Activated CD4-positive, alpha-beta T cell treated with anti-CD3 and anti-CD28 coated beads, Interleukin-2, amount 50 U/mL, for 24 hours (primary cell): Measurements from ENCODE around the gene JARID2.

Experiments used
- DNase-seq, 2 donors: peaks; one replicate each; pipeline ENCODE4 v3.0.0-alpha.2; 2020; ENCODE audit warnings: low read depth in 1 of 2, low spot score in 1 of 2

The JARID2 gene

DNA sequence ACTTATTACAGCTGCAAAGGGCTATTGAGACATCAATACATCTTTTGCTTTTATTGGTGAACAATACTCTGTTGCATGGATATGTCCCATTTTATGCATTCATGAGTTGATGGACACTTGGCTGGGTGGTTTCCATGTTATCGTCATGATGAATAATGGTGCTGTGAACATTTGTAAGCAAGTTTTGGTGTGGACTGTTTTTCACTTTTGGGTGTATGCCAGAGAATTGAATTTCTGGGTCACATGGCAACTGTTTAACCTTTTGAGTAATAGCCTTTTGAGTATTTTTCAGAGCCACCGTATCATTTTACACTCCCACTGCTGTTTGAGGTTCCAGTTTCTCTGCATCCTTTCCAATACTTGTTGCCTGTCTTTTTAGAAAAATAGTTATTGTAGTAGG lies 107.0 kb downstream of the JARID2 start:
- DNase-seq, result no peak

DNA sequence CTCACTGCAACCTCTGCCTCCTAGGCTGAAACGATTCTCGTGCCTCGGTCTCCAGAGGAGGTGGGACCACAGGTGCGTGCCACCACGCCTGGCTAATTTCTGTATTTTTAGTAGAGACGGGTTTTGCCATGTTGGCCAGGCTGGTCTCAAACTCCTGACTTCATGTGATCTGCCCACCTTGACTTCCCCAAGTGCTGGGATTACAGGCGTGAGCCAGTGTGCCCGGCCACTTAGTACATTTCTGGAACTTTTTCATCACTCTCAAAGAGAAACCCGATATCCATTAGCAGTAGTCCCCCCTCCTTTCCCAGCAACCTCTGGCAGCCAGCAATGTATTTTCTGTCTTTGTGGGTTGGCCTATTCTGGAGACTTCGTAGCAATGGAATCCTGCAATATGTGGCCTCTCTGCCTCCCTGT lies 109.8 kb downstream of the JARID2 start:
- no peak for DNase-seq

DNA sequence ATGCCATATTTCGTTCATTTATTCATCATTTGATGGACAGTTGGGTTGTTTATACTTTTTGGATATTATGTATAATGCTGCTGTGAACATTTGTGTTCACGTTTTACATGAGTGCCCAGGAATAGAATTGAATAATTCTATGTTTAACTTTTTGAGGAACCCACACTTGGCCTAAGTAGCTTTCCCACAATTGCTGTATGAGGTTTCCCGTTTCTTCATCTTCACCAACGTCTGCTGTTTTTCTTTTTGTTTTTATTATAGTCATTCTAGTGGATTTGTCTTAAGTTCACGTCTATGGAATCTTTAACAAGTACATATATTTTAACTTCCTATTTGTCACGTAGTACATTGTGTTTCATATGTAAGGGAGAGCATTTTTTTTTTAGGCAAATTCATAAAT lies 110.3 kb downstream of the JARID2 start:
- DNase-seq, result no peak

DNA sequence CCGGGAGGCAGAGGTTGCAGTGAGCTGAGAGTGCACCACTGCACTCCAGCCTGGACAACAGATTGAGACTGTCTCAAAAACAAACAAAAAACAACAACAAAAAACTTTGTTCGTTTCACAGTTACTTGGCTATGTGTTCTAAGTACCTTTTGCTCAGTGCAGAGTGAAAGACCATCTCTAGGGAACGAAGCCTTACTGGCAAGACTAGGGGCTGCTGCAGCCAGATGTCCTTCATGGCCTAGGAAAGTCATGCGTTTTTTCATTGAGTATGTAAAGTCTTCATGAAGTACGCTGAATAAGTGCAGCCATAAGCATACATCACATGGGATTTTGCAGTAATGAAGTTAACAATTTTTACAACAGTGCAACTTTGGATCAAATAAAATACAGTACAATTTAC lies 111.1 kb downstream of the JARID2 start:
- no peak for DNase-seq

DNA sequence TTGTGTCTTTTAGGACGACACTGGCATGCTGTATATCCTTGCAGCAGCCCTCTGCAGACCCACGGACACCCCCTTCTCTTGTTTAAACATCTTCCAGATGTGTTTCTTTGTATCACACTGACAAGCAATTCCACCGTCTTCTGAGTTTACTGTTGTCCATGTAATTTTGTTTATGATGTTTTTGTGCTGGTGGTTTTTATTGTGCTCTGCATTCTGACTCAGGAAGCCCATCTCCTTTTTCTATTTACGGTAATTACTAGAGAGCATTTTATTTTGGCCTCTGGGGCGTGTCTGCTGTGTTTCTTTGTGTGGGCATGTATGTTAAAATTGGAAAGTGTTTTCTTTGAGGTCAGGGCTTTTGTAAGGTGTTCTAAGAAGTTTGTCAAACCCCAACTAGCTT lies 111.9 kb downstream of the JARID2 start:
- DNase-seq, result no peak

DNA sequence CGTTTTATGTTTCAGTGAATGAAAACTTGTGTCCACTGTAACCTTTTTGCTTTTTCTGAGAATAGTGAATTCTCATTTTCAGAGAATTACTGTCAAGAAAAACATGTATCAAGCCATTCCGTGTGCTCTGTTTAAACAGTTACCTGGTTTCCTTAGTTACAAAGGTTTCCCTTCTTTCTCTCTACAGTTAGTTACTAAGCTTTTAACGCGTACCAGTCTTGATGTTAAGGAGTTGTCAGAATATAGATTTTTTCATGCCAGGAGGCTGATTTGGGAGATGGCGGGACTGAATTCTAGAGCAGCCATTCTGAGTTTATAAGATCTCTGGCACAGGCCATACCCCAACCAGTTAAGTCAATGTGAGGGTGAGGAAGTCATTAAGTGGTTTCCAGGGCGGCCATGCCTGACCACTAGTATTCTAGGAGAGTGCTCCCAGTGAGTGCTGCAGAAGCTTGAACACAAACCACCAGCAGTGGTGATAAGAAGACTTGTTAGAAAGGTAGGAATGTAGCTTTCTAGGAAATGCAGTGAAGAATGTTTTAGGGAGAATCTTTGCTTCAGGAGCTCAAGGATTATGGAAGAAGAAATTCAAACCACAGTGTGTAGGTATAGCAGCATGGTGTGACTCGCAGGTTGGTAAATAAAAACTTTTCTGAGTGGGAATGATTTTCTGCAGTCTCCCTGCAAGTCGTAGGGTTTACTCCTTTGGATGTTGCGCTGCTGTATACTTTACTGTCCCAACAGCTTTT lies 112.9 kb downstream of the JARID2 start:
- DNase-seq, result no peak

DNA sequence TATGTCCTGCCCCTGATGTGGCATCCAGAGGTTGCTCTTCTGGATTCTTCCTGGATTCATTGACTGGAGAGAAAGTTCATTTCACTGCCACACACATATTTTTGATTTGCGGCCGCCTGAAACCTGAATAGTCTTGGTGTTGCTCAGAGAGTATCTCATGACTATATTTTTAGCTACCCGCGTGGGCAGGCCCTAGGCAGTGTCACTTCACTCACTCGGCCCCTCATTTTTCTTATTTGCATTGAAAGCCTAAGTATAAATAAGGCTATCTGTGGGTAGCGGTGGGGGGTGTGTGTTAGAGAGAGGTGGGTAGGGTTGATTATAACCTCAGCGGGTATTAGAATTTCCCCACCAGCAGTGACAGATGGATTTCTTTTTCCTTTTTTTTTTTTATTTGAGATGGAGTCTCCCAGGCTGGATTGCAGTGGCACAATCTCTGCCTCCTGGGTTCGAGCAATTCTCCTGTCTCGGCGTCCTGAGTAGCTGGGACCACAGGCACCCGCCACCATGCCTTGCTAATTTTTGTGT lies 113.5 kb downstream of the JARID2 start:
- no peak for DNase-seq

DNA sequence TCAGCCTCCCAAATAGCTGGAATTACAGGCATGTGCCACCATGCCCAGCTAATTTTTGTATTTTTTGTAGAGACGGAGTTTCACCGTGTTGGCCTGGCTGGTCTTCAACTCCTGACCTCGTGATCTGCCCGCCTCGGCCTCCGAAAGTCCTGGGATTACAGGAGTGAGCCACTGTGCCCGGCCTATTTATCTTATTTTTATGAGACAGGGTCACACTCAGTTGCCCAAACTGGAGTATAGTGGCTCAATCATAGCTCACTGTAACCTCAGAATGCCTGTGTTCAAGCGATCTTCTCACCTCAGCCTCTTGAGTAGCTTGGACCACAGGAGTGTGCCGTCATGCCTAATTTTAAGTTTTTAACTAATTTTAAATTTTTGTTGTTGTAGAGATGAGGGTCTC lies 114.4 kb downstream of the JARID2 start:
- DNase-seq, result no peak

DNA sequence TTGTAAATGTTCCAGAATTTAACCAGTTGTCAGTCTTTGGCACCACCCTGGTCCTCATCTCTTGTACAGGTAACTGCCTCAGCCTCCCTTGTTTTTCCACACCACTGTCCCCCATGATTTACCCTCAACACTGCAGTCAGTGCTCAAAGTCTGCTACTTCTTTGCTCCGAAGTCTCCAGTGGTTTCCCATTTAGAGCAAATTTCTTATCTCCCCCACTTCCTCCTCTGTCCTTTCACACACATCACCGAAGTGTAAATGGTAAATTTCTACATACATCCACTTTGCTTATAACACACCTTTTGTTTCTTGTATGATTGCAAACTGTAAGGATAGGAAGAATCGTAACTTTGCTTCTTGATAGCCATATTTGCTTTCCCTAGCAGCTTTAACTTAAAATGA lies 115.3 kb downstream of the JARID2 start:
- no peak for DNase-seq

DNA sequence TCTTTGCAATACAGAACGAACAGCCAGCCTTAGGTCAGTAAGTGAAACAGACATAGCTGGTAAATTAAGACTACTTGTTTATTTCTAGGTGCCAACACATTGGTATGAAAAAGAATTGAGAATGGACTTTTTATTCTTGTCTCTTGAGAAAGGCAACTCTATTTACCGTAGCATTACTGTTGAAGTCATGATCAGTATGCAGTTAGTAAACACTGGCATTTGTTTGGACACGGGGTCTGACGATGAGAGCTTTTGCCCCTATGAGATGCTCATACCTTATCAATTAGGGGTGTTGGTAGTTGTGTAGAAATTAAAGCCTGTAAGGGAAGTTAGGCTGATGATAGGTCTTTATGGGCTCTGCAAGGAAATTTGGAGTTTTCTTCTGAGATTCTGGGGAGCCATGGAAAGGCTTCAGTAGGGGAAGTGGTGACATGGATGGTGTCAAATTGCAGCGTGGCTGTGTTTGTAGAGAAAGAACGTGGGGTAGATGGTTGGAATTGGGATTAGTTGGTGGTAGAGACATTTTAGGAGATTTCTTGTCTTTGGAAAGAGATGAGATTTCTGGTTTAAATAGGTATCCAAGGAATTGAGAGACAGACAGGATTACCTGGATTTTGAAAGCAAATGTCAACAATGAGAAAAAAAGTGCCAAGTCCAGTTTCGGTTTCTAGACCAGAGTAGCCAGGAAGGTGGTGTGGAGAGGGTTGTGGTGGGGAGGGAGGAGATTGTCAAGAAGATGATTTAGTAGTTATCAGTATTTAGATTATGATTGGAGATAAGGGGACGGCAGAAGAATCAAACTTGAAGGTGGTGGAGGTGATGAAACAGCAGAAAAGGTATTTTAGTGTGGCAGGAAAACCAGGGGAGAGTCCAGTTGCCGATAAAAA lies 116.6 kb downstream of the JARID2 start:
- no peak for DNase-seq

DNA sequence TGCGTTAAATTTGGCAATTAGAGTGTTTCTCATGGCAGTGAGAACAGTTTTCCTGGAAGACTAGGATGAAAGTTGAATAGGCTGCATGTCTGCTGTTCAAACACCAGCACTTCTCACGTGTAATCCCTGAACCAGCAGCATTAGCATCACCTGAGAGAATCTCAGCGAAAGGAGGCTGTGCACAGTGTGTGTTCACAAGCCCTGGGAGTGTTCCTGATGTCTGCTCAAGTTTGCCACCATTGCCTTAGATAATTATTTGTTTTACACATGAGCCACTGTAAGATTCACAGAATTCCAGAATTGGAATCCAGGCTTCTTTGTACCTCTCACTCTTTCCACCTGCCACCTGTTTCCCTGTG lies 117.3 kb downstream of the JARID2 start:
- no peak for DNase-seq

DNA sequence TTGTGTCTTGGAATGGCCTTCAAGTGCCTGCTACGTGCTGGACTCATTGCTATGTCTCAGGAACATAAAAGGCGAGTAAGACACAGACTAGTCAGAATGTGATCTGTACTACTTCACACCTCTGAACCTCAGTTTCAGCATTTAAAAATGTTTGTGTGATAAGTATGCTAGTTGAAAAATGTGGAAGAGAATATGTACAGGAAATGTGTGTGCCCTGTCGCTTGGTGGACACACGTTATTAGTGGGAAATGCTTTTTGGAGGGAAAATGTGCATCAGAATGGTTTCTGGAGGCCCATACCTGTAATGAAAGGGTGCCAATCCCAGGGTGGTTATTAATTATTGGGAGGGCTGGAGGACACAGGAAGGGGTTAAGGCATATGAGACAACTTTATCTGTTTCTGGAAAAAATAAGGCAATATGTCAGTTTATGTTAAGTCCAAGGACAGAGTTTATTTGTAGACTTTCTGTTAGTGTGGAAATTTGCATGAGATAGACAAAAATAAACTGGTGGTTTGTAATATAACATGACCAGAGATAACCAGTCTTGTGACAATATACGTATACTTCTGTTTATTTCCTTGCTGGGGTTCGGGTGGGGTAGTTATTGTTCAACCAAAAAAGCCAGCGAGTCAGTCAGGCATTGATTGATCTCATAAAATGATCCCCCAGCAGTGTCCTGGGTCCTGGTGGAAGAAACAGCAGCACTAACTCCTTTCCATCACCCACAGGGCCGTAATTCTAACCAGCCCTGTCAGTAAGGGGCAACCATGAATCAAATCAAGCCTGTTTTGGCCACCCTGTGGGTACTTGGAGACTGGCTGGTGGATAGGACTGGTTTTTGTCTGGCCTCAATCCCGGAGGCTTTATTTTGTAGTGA lies 117.9 kb downstream of the JARID2 start:
- DNase-seq, result no peak

DNA sequence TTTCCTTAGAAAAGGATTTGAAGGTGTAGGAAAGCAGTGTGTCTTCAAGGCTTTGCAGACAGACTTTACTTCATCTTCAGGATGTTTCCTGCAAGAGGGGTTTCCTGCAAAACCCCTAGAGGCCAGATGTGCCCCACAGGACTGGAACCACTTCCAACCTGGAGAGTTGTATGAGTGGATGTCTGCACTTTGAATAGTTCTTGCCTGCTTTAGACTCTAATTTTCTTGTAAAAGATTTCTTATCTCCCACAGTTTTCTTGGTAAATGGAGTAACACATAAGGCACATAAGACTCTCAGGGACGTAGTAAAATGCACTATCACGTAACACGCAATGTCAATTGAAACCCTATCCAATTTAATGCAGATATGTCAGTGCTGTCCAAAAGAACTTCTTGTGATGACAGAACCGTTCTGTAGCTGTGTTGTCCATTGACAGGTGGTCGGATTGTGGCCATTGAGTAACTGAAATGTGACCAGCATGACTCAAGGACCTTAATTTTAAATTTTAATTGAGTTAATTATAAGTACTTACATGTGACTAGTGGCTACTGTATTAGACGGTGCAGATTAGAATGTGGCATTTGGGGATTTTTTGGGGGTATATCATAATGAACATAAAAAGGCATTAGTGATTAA lies 118.7 kb downstream of the JARID2 start:
- DNase-seq, result no peak

DNA sequence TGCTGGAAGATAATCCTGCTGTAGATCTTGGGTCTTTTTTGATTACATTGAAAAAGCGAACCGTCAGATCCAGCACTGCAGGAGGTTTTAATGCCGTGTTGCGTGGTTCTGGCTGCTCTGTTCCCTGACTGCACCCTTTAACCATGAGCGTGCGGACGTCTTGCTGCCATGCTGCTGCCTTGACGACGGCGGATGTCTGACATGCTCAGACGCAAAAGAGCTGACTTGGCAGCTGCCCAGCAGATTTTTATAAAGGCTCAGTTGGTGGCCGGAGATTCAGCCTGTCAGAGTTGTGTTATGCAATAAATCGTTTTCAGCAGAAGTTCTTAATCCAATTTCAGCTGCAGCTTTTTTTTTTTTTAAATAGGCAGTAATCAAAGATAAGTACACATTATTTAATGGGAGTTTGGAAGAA lies 119.4 kb downstream of the JARID2 start:
- DNase-seq, result peak in 1 of 2 donors; percentile 30

DNA sequence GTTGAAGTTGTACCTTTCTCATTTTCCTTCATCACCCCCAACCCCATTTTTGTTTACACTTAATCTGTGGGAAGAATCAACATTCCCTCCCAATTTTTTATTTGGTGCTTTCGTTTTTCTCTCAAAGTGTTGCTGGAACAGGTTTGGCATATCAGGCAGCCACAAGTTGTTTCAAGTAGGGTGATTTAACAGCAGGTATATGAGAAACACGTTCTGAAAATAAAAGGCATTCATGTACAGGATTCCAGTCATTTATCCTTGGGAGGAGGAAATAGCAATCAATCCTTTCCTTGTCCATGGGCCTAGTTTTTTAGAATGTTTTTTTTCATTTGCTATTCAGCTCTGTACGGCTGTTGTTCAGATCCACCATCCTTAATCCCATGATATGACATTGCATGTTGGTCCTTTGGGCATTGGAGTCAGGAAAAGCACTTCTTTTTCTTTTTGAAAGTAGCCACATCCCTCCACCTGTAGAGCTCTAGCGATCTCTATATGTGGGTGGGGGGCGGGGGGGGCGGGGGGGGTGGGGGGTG lies 120.2 kb downstream of the JARID2 start:
- DNase-seq, result no peak

DNA sequence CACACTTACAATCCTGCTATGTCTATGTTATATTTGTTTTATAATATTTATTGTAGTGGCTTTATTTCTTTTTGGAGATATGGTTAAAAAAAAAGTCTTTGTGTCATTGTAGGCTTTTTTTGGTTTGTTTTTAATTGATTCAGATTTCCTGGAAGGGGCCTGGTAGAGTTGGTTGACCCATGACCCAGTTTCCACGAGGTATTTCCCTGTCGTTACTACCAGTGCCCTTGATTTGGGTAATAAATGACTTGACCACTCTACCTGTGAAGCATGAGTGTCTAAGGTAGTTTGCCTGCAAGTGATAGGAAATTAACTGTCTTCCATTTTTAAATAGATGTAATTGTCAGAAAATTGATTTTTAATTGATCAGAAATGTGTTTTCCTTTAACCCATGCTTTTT lies 121.0 kb downstream of the JARID2 start:
- DNase-seq, result no peak

DNA sequence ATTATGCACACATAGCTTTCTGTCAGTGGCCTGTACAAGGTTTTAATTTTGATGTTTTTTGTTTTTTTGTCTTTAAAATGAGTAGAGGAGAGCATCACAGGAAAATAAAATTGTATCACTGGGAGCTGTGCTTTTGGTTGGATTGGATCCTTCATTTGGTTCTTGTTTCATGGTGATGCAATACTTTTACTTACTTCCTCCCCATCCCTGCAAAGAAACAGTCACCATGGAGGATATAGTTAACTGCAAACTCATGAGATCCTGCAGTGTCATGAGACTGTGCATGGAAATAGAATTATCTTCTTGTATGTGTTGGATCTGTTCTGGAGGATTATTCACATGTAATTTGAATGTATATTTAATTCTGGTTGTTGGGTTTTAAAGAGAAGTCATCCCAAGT lies 122.3 kb downstream of the JARID2 start:
- DNase-seq, result no peak

DNA sequence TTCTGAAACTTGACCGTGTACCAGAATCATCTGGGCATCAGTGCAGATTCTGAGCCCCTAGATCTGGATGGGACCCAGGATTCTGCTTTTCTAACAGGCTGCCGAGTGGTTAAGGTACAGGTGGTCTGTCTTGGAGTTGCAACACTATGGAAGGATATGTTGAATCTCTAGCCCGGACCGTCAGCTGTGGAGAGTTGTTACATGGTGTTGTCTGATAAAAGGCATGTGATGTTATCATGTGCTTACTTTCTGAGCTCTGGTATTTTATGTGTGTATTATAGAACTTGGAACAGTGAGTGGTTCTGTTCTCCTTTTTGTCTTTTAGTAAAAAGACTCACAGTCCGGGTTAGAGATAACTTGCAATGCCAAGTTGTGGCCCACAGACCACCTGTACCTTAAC lies 123.0 kb downstream of the JARID2 start:
- DNase-seq, result no peak

DNA sequence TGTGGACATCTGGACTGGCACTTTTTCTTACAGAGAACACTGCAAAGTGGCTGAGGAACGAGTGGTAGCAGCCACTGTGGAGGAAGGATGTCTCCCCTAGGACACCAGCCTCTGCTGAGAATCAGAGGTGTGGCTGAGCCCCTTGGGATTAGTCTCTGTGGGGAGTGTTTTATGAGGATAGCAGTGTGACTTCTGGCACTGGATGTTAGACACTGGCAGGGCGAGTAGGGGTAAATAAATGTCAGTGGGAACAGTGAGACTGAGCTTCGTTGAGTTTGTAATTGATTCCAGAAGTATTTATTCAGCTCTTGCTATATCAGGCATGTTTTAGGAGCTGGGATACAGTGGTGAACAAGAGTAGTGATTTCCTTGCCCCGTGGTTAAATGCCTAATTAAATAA lies 124.0 kb downstream of the JARID2 start:
- no peak for DNase-seq
